Activated CD4-positive, alpha-beta T cell treated with anti-CD3 and anti-CD28 coated beads, Interleukin-2, amount 50 U/mL, for 24 hours (primary cell): ENCODE measurements around the gene MSMO1.
"Not testable (repeated sequence)": the region's sequence is repeated elsewhere in the genome, so short reads cannot be mapped to it uniquely, and the experiment has no call there.

Experiments
- DNase-seq, 2 donors: peaks; one replicate each; pipeline ENCODE4 v3.0.0-alpha.2; 2020; ENCODE audit warnings: low read depth in 1 of 2, low spot score in 1 of 2

The MSMO1 gene

GRCh38 chr4:165324236-165324917 lies 3.1 kb upstream of the MSMO1 start:
- no peak for DNase-seq

GRCh38 chr4:165324918-165325304 lies 2.6 kb upstream of the MSMO1 start:
- no peak for DNase-seq

GRCh38 chr4:165325732-165326512 lies 1.5 kb upstream of the MSMO1 start:
- no peak for DNase-seq

- no peak for DNase-seq
Observed at GRCh38 chr4:165326831-165327210, 648 bp upstream of the MSMO1 start.

GRCh38 chr4:165328101-165328425 lies 594 bp downstream of the MSMO1 start:
- DNase-seq = no peak

GRCh38 chr4:165328708-165329107 lies 1.2 kb downstream of the MSMO1 start:
- no peak for DNase-seq

GRCh38 chr4:165330071-165330470 lies 2.6 kb downstream of the MSMO1 start:
- DNase-seq = no peak

- no peak for DNase-seq
Observed at GRCh38 chr4:165330666-165331065, 3.2 kb downstream of the MSMO1 start.

GRCh38 chr4:165331359-165331758 lies 3.9 kb downstream of the MSMO1 start:
- DNase-seq = no peak

GRCh38 chr4:165331823-165332222 lies 4.4 kb downstream of the MSMO1 start:
- no peak for DNase-seq

- no peak for DNase-seq
Observed at GRCh38 chr4:165332502-165332901, 5.0 kb downstream of the MSMO1 start.

- DNase-seq = no peak
Observed at GRCh38 chr4:165335163-165335703, 7.8 kb downstream of the MSMO1 start.

GRCh38 chr4:165336743-165337142 lies 9.3 kb downstream of the MSMO1 start:
- no peak for DNase-seq

- DNase-seq = not testable (repeated sequence)
Observed at GRCh38 chr4:165342340-165342739, 14.9 kb downstream of the MSMO1 start.

GRCh38 chr4:165343353-165344191 lies 16.1 kb downstream of the MSMO1 start:
- no peak for DNase-seq

- no peak for DNase-seq
Observed at GRCh38 chr4:165345666-165346417, 18.4 kb downstream of the MSMO1 start.

GRCh38 chr4:165347647-165348569 lies 20.4 kb downstream of the MSMO1 start:
- DNase-seq = no peak

GRCh38 chr4:165351359-165352130 lies 24.1 kb downstream of the MSMO1 start:
- no peak for DNase-seq

- DNase-seq = no peak
Observed at GRCh38 chr4:165355900-165356300, 28.4 kb downstream of the MSMO1 start.
